Trophoblast cell (in vitro differentiated cells and primary cell): ENCODE measurements around the gene KNTC1.
"Not testable (repeated sequence)": the region's sequence is repeated elsewhere in the genome, so short reads cannot be mapped to it uniquely, and the experiment has no call there.

Experiments used
- DNase-seq, 2 donors: peaks; one replicate each; pipeline ENCODE4 v3.0.0-alpha.2; 2016
- H2AFZ ChIP-seq: 2 replicates; pipeline ENCODE4 v1.6.1; 2013; ENCODE audit warnings: low read length, moderate library complexity, mild to moderate bottlenecking; ENCODE audit not compliant: insufficient read depth, poor library complexity
- H2AK5ac ChIP-seq: 2 replicates; pipeline ENCODE4 v1.6.1; 2013; ENCODE audit warnings: mild to moderate bottlenecking, low read length
- H2BK120ac ChIP-seq: 2 replicates; pipeline ENCODE4 v1.6.1; 2013; ENCODE audit warnings: low read length, mild to moderate bottlenecking, moderate library complexity; ENCODE audit not compliant: insufficient read depth, poor library complexity
- H2BK12ac ChIP-seq: 2 replicates; pipeline ENCODE4 v1.6.1; 2013; ENCODE audit warnings: mild to moderate bottlenecking, low read length, moderate library complexity
- H2BK5ac ChIP-seq: 2 replicates; pipeline ENCODE4 v1.6.1; 2013; ENCODE audit warnings: low read length, low read depth, moderate library complexity, mild to moderate bottlenecking; ENCODE audit not compliant: poor library complexity
- H3K14ac ChIP-seq: 2 replicates; pipeline ENCODE4 v1.6.1; 2013; ENCODE audit warnings: mild to moderate bottlenecking, low read length
- H3K18ac ChIP-seq: 2 replicates; pipeline ENCODE4 v1.6.1; 2013; ENCODE audit warnings: mild to moderate bottlenecking, low read length
- H3K23ac ChIP-seq: 2 replicates; pipeline ENCODE4 v1.6.1; 2013; ENCODE audit warnings: low read length
- H3K27ac ChIP-seq: 2 replicates; pipeline ENCODE4 v1.5.1; 2013; ENCODE audit warnings: low read depth, mild to moderate bottlenecking, inconsistent platforms, low read length, moderate library complexity
- H3K27me3 ChIP-seq: 2 replicates; pipeline ENCODE4 v1.6.1; 2013; ENCODE audit warnings: inconsistent platforms, mild to moderate bottlenecking, low read length, moderate library complexity; ENCODE audit not compliant: insufficient read depth
- H3K36me3 ChIP-seq, 2 experiments: 1 replicate in 1 of 2; 2 replicates in 1 of 2; pipeline ENCODE4 v1.6.1; 2013; ENCODE audit warnings: low read length in 2 of 2, mild to moderate bottlenecking in 2 of 2, moderate library complexity in 1 of 2; ENCODE audit not compliant: insufficient read depth in 2 of 2, control insufficient read depth in 1 of 2
- H3K4ac ChIP-seq: 2 replicates; pipeline ENCODE4 v1.6.1; 2013; ENCODE audit warnings: low read depth, mild to moderate bottlenecking, low read length, moderate library complexity
- H3K4me1 ChIP-seq, 2 experiments: 1 replicate in 1 of 2; 2 replicates in 1 of 2; pipeline ENCODE4 v1.6.1; 2013; ENCODE audit warnings: low read length in 2 of 2, mild to moderate bottlenecking in 2 of 2, moderate library complexity in 1 of 2; ENCODE audit not compliant: insufficient read depth in 2 of 2, control insufficient read depth in 1 of 2
- H3K4me2 ChIP-seq: 2 replicates; pipeline ENCODE4 v1.6.1; 2013; ENCODE audit warnings: inconsistent platforms, mild to moderate bottlenecking, low read length, moderate library complexity
- H3K4me3 ChIP-seq: 2 replicates; pipeline ENCODE4 v1.5.1; 2013; ENCODE audit warnings: mild to moderate bottlenecking, low read depth, low read length, inconsistent platforms
- H3K79me1 ChIP-seq: one replicate; pipeline ENCODE4 v1.6.1; 2013; ENCODE audit warnings: low read length
- H3K79me2 ChIP-seq: 2 replicates; pipeline ENCODE4 v1.6.1; 2013; ENCODE audit warnings: low read length, mild to moderate bottlenecking; ENCODE audit not compliant: control insufficient read depth, insufficient read depth, poor library complexity
- H3K9ac ChIP-seq: 2 replicates; pipeline ENCODE4 v1.6.1; 2013; ENCODE audit warnings: mild to moderate bottlenecking, low read length
- H3K9me3 ChIP-seq: 2 replicates; pipeline ENCODE4 v1.6.1; 2013; ENCODE audit warnings: low read depth, mild to moderate bottlenecking, control low read depth, inconsistent platforms, low read length; ENCODE audit not compliant: insufficient read depth
- H4K12ac ChIP-seq: 2 replicates; pipeline ENCODE4 v1.6.1; 2013; ENCODE audit warnings: low read depth, mild to moderate bottlenecking, low read length, moderate library complexity
- H4K8ac ChIP-seq: 2 replicates; pipeline ENCODE4 v1.6.1; 2013; ENCODE audit warnings: low read depth, mild to moderate bottlenecking, low read length, moderate library complexity
- H4K91ac ChIP-seq: one replicate; pipeline ENCODE4 v1.6.1; 2013; ENCODE audit warnings: low read depth, mild to moderate bottlenecking, low read length, moderate library complexity
- WGBS: extraction: QIAGEN DNeasy Blood & Tissue Kit; methylation state at CpG from one replicate; pipeline ENCODE4 v1.1.7; 2013; ENCODE audit warnings: missing lambda C conversion rate; ENCODE audit not compliant: insufficient read length, insufficient coverage; ENCODE audit errors: extremely low coverage; 5-methylcytosine and 5-hydroxymethylcytosine counted together

KNTC1 gene

GRCh38 chr12:122513028-122513427, 14.0 kb upstream of the KNTC1 start:
- not testable (repeated sequence) for H3K4me1 ChIP-seq, H3K79me2 ChIP-seq, H2BK12ac ChIP-seq, H3K27me3 ChIP-seq, H3K18ac ChIP-seq, H4K8ac ChIP-seq, H2BK120ac ChIP-seq, H3K23ac ChIP-seq, H3K4ac ChIP-seq, H3K4me2 ChIP-seq, H3K79me1 ChIP-seq, H4K91ac ChIP-seq, H3K9ac ChIP-seq, H2BK5ac ChIP-seq, H2AK5ac ChIP-seq, H3K4me3 ChIP-seq, H2AFZ ChIP-seq, H3K9me3 ChIP-seq, DNase-seq, H4K12ac ChIP-seq, H3K27ac ChIP-seq, H3K14ac ChIP-seq
- no CpG with 5 or more reads among the region's 3 CpGs for WGBS
- peaks cover 59 to 68% of the 10 kb centered on the region in 2 experiments for H3K36me3 ChIP-seq

GRCh38 chr12:122513660-122514059, 13.4 kb upstream of the KNTC1 start:
- H2BK12ac ChIP-seq: no peak overlapping the region
- no peak overlapping the region for H3K9ac ChIP-seq
- H2AK5ac ChIP-seq: no peak overlapping the region
- DNase-seq: no peak
- H3K14ac ChIP-seq: no peak overlapping the region
- no peaks in the 10 kb centered on the region for H3K9me3 ChIP-seq
- H3K36me3 ChIP-seq: peaks cover 56 to 64% of the 10 kb centered on the region in 2 experiments
- H4K91ac ChIP-seq: no peak overlapping the region
- no peaks in the 10 kb centered on the region for H3K27me3 ChIP-seq
- no peak overlapping the region for H2BK5ac ChIP-seq
- H2BK120ac ChIP-seq: no peak overlapping the region
- H3K4me3 ChIP-seq: no peak overlapping the region
- no CpG with 5 or more reads among the region's 4 CpGs for whole genome bisulfite sequencing
- H3K4me2 ChIP-seq: no peak overlapping the region
- no peaks in the 10 kb centered on the region for H3K79me2 ChIP-seq
- H4K8ac ChIP-seq: no peak overlapping the region
- no peak overlapping the region for H3K27ac ChIP-seq
- no peak overlapping the region for H3K18ac ChIP-seq
- no peak overlapping the region for H4K12ac ChIP-seq
- H3K4ac ChIP-seq: no peak overlapping the region
- H2AFZ ChIP-seq: no peak overlapping the region
- H3K79me1 ChIP-seq: no peaks in the 10 kb centered on the region
- no peaks in the 10 kb centered on the region for H3K4me1 ChIP-seq
- H3K23ac ChIP-seq: no peak overlapping the region

GRCh38 chr12:122515275-122515674, 11.8 kb upstream of the KNTC1 start:
- Histone ChIP-seq H3K9me3 (no peaks in the 10 kb centered on the region), H3K27ac (no peak overlapping the region), H3K79me1 (no peaks in the 10 kb centered on the region), H3K9ac (no peak overlapping the region), H3K14ac (no peak overlapping the region), H4K8ac (no peak overlapping the region), H3K4ac (no peak overlapping the region), H3K27me3 (no peaks in the 10 kb centered on the region), H2AK5ac (no peak overlapping the region), H3K18ac (no peak overlapping the region), H3K23ac (no peak overlapping the region), H2AFZ (no peak overlapping the region), H3K4me3 (no peak overlapping the region), H2BK12ac (no peak overlapping the region), H3K4me2 (no peak overlapping the region), H2BK120ac (no peak overlapping the region), H3K36me3 (peaks cover 43 to 56% of the 10 kb centered on the region in 2 experiments), H3K4me1 (no peaks in the 10 kb centered on the region), H4K91ac (no peak overlapping the region), H2BK5ac (no peak overlapping the region), H4K12ac (no peak overlapping the region), H3K79me2 (no peaks in the 10 kb centered on the region)
- no CpG with 5 or more reads among the region's 2 CpGs for WGBS
- no peak for DNase-seq

- no peaks in the 10 kb centered on the region for H3K9me3 ChIP-seq
- no CpG with 5 or more reads among the region's 13 CpGs for WGBS
- no peak overlapping the region for H2AK5ac ChIP-seq
- DNase-seq: no peak
- no peak overlapping the region for H4K8ac ChIP-seq
- H2AFZ ChIP-seq: no peak overlapping the region
- H3K4me1 ChIP-seq: no peaks in the 10 kb centered on the region
- no peak overlapping the region for H2BK120ac ChIP-seq
- H3K9ac ChIP-seq: no peak overlapping the region
- no peaks in the 10 kb centered on the region for H3K27me3 ChIP-seq
- no peaks in the 10 kb centered on the region for H3K79me1 ChIP-seq
- H4K12ac ChIP-seq: no peak overlapping the region
- no peak overlapping the region for H3K4me2 ChIP-seq
- H3K79me2 ChIP-seq: peaks cover 1% of the 10 kb centered on the region
- no peak overlapping the region for H3K14ac ChIP-seq
- no peak overlapping the region for H2BK5ac ChIP-seq
- H3K23ac ChIP-seq: no peak overlapping the region
- no peak overlapping the region for H3K27ac ChIP-seq
- peaks cover 37 to 56% of the 10 kb centered on the region in 2 experiments for H3K36me3 ChIP-seq
- H3K4me3 ChIP-seq: no peak overlapping the region
- no peak overlapping the region for H3K4ac ChIP-seq
- no peak overlapping the region for H3K18ac ChIP-seq
- H2BK12ac ChIP-seq: no peak overlapping the region
- no peak overlapping the region for H4K91ac ChIP-seq
Observed at GRCh38 chr12:122516544-122517361, 10.3 kb upstream of the KNTC1 start.
